Heart left ventricle (tissue), 13 donors: Measurements from ENCODE around the gene GPC3.

Experiments used
- POLR2A ChIP-seq, 2 donors: fragments of 450-650 bp; IDR thresholded peaks; one replicate each; pipeline ENCODE4 v1.6.1; 2017; ENCODE audit warnings: antibody characterized with exemption in 2 of 2, mild to moderate bottlenecking in 2 of 2, moderate library complexity in 2 of 2
- TF ChIP-seq, protein P1 (sequence below), 12 donors: fragments of 200-600 bp; sonication (generic) in 4 of 12; IDR thresholded peaks; one replicate each; pipeline versions ENCODE4 v1.5.0 to v1.8.0; 2018 to 2022; ENCODE audit warnings: antibody characterized with exemption in 12 of 12, mild to moderate bottlenecking in 5 of 12
- donor health status: ischemic (EF 13 %, LVEDD 7.1; RV severe dilation, severe dysfunction).
- donor health status: DM: no; HTN: yes; CAD: no.
- donor health status: DM: no; HTN: no; CAD: no.
- donor health status: ischemic (EF 25% LVEDD 6.9; RV normal size, moderate dysfunction).
- donor health status: ischemic (EF 25% LVEDD 5.7; RV mildly dilated, moderate dysfunction).
- donor health status: ischemic (EF 35%, LVEDD 5.7; RV mildly dilated, moderate dysfunction).
- donor health status: nonischemic (EF 11% LVEDD 7.7; RV severe dilation, severe dysfunction).
- donor health status: DM: yes; HTN: yes; CAD: no.
- donor health status: PGD.
- donor health status: ischemic (EF 29% LVEDD 5.4; RV normal size, mild dysfunction).
- donor health status: nonischemic (EF 23%, LVEDD 6.1; RV moderate dilation, normal function).

DNA sequence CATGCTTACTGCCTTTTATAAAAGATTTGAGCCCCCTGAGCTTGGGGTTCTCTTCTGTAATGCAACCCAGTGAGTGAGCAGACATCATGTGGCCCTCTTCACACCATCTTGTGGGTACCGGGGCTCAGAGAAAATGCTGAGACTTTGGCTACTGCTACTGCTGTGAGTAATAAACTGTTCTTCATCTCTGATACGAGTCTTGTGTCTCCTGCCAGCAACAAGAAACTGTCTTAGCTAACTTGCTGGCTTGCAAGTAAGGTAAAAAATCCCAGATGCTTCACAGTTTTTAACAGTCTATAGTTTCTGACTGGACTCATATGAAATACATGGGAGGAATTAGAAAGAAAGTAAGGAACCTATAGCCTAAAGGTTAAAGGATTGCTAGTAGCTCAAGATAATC is 148.3 kb downstream of the GPC3 start:
- TF ChIP-seq, protein P1, sequence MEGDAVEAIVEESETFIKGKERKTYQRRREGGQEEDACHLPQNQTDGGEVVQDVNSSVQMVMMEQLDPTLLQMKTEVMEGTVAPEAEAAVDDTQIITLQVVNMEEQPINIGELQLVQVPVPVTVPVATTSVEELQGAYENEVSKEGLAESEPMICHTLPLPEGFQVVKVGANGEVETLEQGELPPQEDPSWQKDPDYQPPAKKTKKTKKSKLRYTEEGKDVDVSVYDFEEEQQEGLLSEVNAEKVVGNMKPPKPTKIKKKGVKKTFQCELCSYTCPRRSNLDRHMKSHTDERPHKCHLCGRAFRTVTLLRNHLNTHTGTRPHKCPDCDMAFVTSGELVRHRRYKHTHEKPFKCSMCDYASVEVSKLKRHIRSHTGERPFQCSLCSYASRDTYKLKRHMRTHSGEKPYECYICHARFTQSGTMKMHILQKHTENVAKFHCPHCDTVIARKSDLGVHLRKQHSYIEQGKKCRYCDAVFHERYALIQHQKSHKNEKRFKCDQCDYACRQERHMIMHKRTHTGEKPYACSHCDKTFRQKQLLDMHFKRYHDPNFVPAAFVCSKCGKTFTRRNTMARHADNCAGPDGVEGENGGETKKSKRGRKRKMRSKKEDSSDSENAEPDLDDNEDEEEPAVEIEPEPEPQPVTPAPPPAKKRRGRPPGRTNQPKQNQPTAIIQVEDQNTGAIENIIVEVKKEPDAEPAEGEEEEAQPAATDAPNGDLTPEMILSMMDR (IDR thresholded peaks at IDR 0.05): no peak
- TF ChIP-seq POLR2A (IDR thresholded peaks at IDR 0.05): no peak
